ENCODE results near the gene OR6C70. TPM values are rescaled to one million over a fixed set of nuclear protein-coding genes. Genes with fewer than 3 reads are reported as not detected.
"Not testable (repeated sequence)": the region's sequence is repeated elsewhere in the genome, so short reads cannot be mapped to it uniquely, and the experiment has no call there.

Gene OR6C70
- total RNA-seq, 5 donors from 2014 or later (not counting 1 experiment from before 2014, with no cell fraction given): not detected

DNA sequence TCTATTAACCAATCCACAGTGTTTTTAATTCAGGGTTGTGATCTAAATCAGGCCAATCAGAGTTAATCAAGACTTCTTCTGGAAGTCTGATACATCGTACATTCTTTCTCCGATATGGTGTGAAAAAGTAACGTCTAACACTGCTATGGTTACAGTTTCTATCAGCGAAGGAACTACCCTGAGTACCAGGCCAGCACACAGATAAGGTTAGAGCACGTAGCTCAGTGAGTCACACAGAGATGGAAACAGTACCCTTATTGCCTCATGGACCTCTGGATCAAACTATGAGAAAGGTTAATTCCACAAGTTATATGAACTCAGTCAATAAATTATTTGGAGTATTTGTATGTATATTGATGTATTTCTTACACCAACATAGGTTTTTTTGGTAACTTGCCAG lies 25.6 kb upstream of the OR6C70 start:
- 94% methylated on average over 3 of the region's 5 CpGs for WGBS (ENCODE audit: insufficient coverage)
- POLR2A ChIA-PET: no interaction called here

DNA sequence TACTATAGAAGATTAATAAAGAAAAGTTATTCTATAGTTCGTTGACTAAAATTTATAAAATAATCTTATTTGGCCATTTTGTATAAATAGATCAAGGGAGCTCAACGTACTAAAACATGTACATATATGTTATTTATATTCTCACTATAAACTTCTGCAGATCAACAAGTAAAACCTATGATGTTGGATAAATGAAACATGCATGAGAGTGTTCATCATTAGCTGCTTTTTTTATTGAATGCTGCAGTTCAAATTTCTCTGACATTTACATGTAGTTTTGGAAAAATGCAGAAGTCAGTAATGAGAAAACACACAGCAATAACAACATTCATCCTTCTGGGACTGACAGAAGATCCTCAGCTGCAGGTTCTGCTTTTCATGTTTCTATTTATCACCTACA lies 22.1 kb upstream of the OR6C70 start, which contains the start of gene OR6C68:
Gene OR6C68, plus strand, starts transcription at position 301 of the 400 bp plus-strand sequence. Its CDS starts 0 bp downstream, at position 301.
- ATAC-seq (replicated peaks in 1 of 4) (no peak), DNase-seq (no peak)
- ChIA-PET POLR2A (no interaction called here), CTCF (no interaction called here)
- Histone ChIP-seq H3K4me1 (ENCODE audit: control insufficient read depth in 1 of 2, extremely low read depth in 1 of 2, insufficient read depth in 2 of 2, low read length in 2 of 2) (no peaks in the 10 kb centered on the region), H3K4me3 (ENCODE audit: control insufficient read depth in 1 of 2, extremely low read depth in 1 of 2, low read length in 1 of 2) (no peak within 1 kb of the TSS), H3K27ac (ENCODE audit: low read length) (no peak within 1 kb of the TSS), H3K9me3 (no peaks in the 10 kb centered on the region), H3K27me3 (replicated peaks in 1 of 2; ENCODE audit: control insufficient read depth in 2 of 2, extremely low read depth in 1 of 2, insufficient read depth in 2 of 2, low read length in 1 of 2) (peaks cover 0 to 4% of the 10 kb centered on the region in 2 experiments), H3K36me3 (ENCODE audit: control insufficient read depth in 2 of 2, extremely low read depth in 1 of 2, insufficient read depth in 1 of 2, low read length in 1 of 2) (no peaks in the 10 kb centered on the region)
- Mint-ChIP-seq H3K4me3 (no peak within 1 kb of the TSS), H3K27me3 (peaks cover 14 to 23% of the 10 kb centered on the region in 2 donors), H3K27ac (no peak within 1 kb of the TSS), H3K4me1 (no peaks in the 10 kb centered on the region), H3K9me3 (no peaks in the 10 kb centered on the region), H3K36me3 (no peaks in the 10 kb centered on the region)
- WGBS (ENCODE audit: insufficient coverage): no CpG with 5 or more reads among the region's 2 CpGs

More for the DNA sequence above, 25.6 kb upstream of the OR6C70 start:
- Mint-ChIP-seq H3K4me3 (no peak overlapping the region), H3K27ac (no peak overlapping the region), H3K9me3 (no peaks in the 10 kb centered on the region), H3K36me3 (no peaks in the 10 kb centered on the region), H3K4me1 (no peaks in the 10 kb centered on the region), H3K27me3 (peaks cover 14 to 27% of the 10 kb centered on the region in 2 donors)
- DNase-seq: no peak
- no peak for ATAC-seq (replicated peaks in 1 of 4)
- Histone ChIP-seq H3K4me3 (ENCODE audit: control insufficient read depth in 1 of 2, extremely low read depth in 1 of 2, low read length in 1 of 2) (no peak overlapping the region), H3K36me3 (ENCODE audit: control insufficient read depth in 2 of 2, extremely low read depth in 1 of 2, insufficient read depth in 1 of 2, low read length in 1 of 2) (no peaks in the 10 kb centered on the region), H3K9me3 (no peaks in the 10 kb centered on the region), H3K4me1 (ENCODE audit: control insufficient read depth in 1 of 2, extremely low read depth in 1 of 2, insufficient read depth in 2 of 2, low read length in 2 of 2) (no peaks in the 10 kb centered on the region), H3K27ac (ENCODE audit: low read length) (no peak overlapping the region), H3K27me3 (replicated peaks in 1 of 2; ENCODE audit: control insufficient read depth in 2 of 2, extremely low read depth in 1 of 2, insufficient read depth in 2 of 2, low read length in 1 of 2) (peaks cover 2 to 4% of the 10 kb centered on the region in 2 experiments)
- CTCF ChIA-PET: no interaction called here

DNA sequence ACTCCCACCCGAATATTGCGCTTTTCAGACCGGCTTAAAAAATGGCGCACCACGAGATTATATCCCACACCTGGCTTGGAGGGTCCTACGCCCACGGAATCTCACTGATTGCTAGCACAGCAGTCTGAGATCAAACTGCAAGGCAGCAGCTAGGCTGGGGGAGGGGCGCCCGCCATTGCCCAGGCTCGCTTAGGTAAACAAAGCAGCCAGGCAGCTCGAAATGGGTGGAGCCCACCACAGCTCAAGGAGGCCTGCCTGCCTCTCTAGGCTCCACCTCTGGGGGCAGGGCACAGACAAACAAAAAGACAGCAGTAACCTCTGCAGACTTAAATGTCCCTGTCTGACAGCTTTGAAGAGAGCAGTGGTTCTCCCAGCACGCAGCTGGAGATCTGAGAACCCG lies 14.3 kb upstream of the OR6C70 start:
- WGBS (ENCODE audit: insufficient coverage): no CpG with 5 or more reads among the region's 13 CpGs
- POLR2A ChIA-PET: interaction anchor here in 1 of 2 donors (0.7 kb wide), 1 partner anchor 12 kb away, joined by 6 read pairs; no protein-coding TSS in a partner anchor

DNA sequence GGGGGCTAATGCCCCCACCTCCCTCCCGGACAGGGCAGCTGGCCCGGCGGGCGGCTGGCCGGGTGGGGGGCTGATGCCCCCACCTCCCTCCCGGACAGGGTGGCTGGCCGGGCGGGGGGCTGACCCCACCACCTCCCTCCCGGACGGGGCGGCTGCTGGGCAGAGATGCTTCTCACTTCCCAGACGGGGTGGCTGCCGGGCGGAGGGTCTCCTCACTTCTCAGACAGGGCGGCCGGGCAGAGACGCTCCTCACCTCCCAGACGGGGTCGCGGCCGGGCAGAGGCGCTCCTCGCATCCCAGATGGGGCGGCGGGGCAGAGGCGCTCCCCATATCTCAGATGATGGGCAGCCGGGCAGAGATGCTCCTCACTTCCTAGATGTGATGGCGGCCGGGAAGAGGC lies 9.2 kb upstream of the OR6C70 start:
- CTCF ChIA-PET; H3K4me3 Mint-ChIP-seq; H3K36me3 Mint-ChIP-seq; ATAC-seq (replicated peaks in 1 of 4); POLR2A ChIA-PET; H3K9me3 ChIP-seq; H3K9me3 Mint-ChIP-seq; H3K27ac ChIP-seq (ENCODE audit: low read length); H3K27me3 ChIP-seq (replicated peaks in 1 of 2; ENCODE audit: control insufficient read depth in 2 of 2, extremely low read depth in 1 of 2, insufficient read depth in 2 of 2, low read length in 1 of 2); H3K4me1 ChIP-seq (ENCODE audit: control insufficient read depth in 1 of 2, extremely low read depth in 1 of 2, insufficient read depth in 2 of 2, low read length in 2 of 2); DNase-seq; H3K36me3 ChIP-seq (ENCODE audit: control insufficient read depth in 2 of 2, extremely low read depth in 1 of 2, insufficient read depth in 1 of 2, low read length in 1 of 2); H3K4me3 ChIP-seq (ENCODE audit: control insufficient read depth in 1 of 2, extremely low read depth in 1 of 2, low read length in 1 of 2); H3K27ac Mint-ChIP-seq; H3K4me1 Mint-ChIP-seq: not testable (repeated sequence)
- peaks cover 12 to 22% of the 10 kb centered on the region in 2 donors for H3K27me3 Mint-ChIP-seq
- WGBS (ENCODE audit: insufficient coverage): no CpG with 5 or more reads among the region's 29 CpGs

More for the DNA sequence above, 14.3 kb upstream of the OR6C70 start:
- H3K36me3 Mint-ChIP-seq; H3K4me3 ChIP-seq (ENCODE audit: control insufficient read depth in 1 of 2, extremely low read depth in 1 of 2, low read length in 1 of 2); H3K4me1 ChIP-seq (ENCODE audit: control insufficient read depth in 1 of 2, extremely low read depth in 1 of 2, insufficient read depth in 2 of 2, low read length in 2 of 2); ATAC-seq (replicated peaks in 1 of 4); H3K9me3 Mint-ChIP-seq; H3K36me3 ChIP-seq (ENCODE audit: control insufficient read depth in 2 of 2, extremely low read depth in 1 of 2, insufficient read depth in 1 of 2, low read length in 1 of 2); CTCF ChIA-PET; H3K27ac ChIP-seq (ENCODE audit: low read length); H3K9me3 ChIP-seq; H3K27me3 ChIP-seq (replicated peaks in 1 of 2; ENCODE audit: control insufficient read depth in 2 of 2, extremely low read depth in 1 of 2, insufficient read depth in 2 of 2, low read length in 1 of 2); H3K27ac Mint-ChIP-seq; DNase-seq; H3K4me3 Mint-ChIP-seq; H3K4me1 Mint-ChIP-seq: not testable (repeated sequence)
- H3K27me3 Mint-ChIP-seq: peaks cover 18 to 21% of the 10 kb centered on the region in 2 donors

DNA sequence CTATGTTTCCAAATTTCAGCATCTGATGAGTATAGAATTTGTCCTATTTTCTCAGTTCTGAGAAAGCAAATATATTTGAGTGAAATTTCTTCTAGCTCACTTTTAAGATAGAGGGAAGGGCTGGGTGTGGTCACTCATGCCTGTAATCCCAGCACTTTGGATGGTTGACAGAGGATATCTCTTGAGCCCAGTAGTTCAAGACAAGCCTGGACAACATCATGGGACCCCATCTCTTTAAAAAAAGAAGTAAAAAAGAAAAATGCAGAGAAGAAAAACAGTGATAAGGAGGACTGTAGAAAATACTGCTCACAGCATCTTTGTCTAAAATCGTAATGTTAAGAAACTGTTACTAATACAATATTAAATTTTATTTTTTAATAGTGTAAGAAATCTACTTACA lies 2.3 kb upstream of the OR6C70 start:
- CTCF ChIA-PET: no interaction called here
- Mint-ChIP-seq H3K4me1 (no peaks in the 10 kb centered on the region), H3K27me3 (peaks cover 10 to 21% of the 10 kb centered on the region in 2 donors), H3K4me3 (no peak overlapping the region), H3K27ac (no peak overlapping the region), H3K9me3 (no peaks in the 10 kb centered on the region), H3K36me3 (no peaks in the 10 kb centered on the region)
- ATAC-seq (replicated peaks in 1 of 4): no peak
- Histone ChIP-seq H3K36me3 (ENCODE audit: control insufficient read depth in 2 of 2, extremely low read depth in 1 of 2, insufficient read depth in 1 of 2, low read length in 1 of 2) (no peaks in the 10 kb centered on the region), H3K27ac (ENCODE audit: low read length) (no peak overlapping the region), H3K4me1 (ENCODE audit: control insufficient read depth in 1 of 2, extremely low read depth in 1 of 2, insufficient read depth in 2 of 2, low read length in 2 of 2) (no peaks in the 10 kb centered on the region), H3K4me3 (ENCODE audit: control insufficient read depth in 1 of 2, extremely low read depth in 1 of 2, low read length in 1 of 2) (no peak overlapping the region), H3K27me3 (replicated peaks in 1 of 2; ENCODE audit: control insufficient read depth in 2 of 2, extremely low read depth in 1 of 2, insufficient read depth in 2 of 2, low read length in 1 of 2) (no peaks in the 10 kb centered on the region), H3K9me3 (no peaks in the 10 kb centered on the region)
- no peak for DNase-seq
- POLR2A ChIA-PET: interaction anchor here in 1 of 2 donors (1.0 kb wide), 1 partner anchor 12 kb away, joined by 6 read pairs; no protein-coding TSS in a partner anchor
- no CpG with 5 or more reads among the region's 1 CpG for WGBS (ENCODE audit: insufficient coverage)

DNA sequence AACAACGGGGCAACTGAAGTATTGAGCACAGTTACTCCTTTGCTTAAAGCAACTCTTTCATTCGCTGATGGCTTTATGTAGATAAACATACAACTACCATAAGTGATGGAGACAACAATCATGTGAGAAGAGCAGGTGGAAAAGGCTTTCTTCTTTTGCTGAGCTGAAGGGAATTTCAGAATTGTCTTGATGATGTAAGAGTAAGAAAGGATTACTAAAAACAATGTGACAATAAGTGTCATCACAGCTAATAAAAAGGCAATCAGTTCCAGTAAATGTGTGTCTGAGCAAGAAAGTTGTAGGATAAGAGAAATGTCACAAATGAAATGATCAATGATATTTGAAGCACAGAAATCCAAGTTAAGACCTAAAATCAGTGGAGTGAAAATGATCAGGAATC lies 647 bp downstream of the OR6C70 start:
- H3K27me3 Mint-ChIP-seq: peaks cover 10 to 28% of the 10 kb centered on the region in 2 donors
- no peak overlapping the region for H3K27ac Mint-ChIP-seq
- H3K36me3 ChIP-seq (ENCODE audit: control insufficient read depth in 2 of 2, extremely low read depth in 1 of 2, insufficient read depth in 1 of 2, low read length in 1 of 2): no peaks in the 10 kb centered on the region
- no peaks in the 10 kb centered on the region for H3K9me3 Mint-ChIP-seq
- no peak overlapping the region for H3K4me3 ChIP-seq (ENCODE audit: control insufficient read depth in 1 of 2, extremely low read depth in 1 of 2, low read length in 1 of 2)
- CTCF ChIA-PET: no interaction called here
- no peaks in the 10 kb centered on the region for H3K27me3 ChIP-seq (replicated peaks in 1 of 2; ENCODE audit: control insufficient read depth in 2 of 2, extremely low read depth in 1 of 2, insufficient read depth in 2 of 2, low read length in 1 of 2)
- WGBS (ENCODE audit: insufficient coverage): no CpG with 5 or more reads among the region's 2 CpGs
- DNase-seq (no peak), ATAC-seq (replicated peaks in 1 of 4) (no peak)
- H3K4me1 Mint-ChIP-seq: no peaks in the 10 kb centered on the region
- H3K27ac ChIP-seq (ENCODE audit: low read length): no peak overlapping the region
- H3K4me3 Mint-ChIP-seq: no peak overlapping the region
- POLR2A ChIA-PET: no interaction called here
- H3K9me3 ChIP-seq: no peaks in the 10 kb centered on the region
- no peaks in the 10 kb centered on the region for H3K4me1 ChIP-seq (ENCODE audit: control insufficient read depth in 1 of 2, extremely low read depth in 1 of 2, insufficient read depth in 2 of 2, low read length in 2 of 2)
- H3K36me3 Mint-ChIP-seq: no peaks in the 10 kb centered on the region

DNA sequence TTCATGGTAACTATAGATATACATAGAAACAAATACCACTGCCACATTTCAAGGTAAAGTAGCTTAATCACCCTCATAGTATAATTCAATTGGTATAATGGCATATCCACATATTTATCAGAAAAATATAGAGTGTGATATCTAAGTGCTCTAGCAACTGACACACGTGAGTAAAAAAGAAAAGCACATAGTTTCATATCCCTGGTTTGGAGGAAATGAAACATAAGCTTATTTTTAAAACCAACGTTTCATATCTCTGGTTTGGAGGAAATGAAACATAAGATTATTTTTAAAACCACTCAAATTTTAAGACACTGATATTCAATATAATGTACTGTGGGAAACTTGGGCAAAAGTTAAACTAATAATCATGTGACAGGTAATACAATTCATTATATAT lies 2.1 kb downstream of the OR6C70 start:
- Mint-ChIP-seq H3K4me3 (no peak overlapping the region), H3K4me1 (no peaks in the 10 kb centered on the region), H3K9me3 (peaks cover 0 to 4% (median 0%) of the 10 kb centered on the region in 3 donors), H3K27me3 (peaks cover 10 to 32% of the 10 kb centered on the region in 2 donors), H3K27ac (no peak overlapping the region), H3K36me3 (no peaks in the 10 kb centered on the region)
- ATAC-seq (replicated peaks in 1 of 4): no peak
- Histone ChIP-seq H3K27ac (ENCODE audit: low read length) (no peak overlapping the region), H3K36me3 (ENCODE audit: control insufficient read depth in 2 of 2, extremely low read depth in 1 of 2, insufficient read depth in 1 of 2, low read length in 1 of 2) (no peaks in the 10 kb centered on the region), H3K4me1 (ENCODE audit: control insufficient read depth in 1 of 2, extremely low read depth in 1 of 2, insufficient read depth in 2 of 2, low read length in 2 of 2) (no peaks in the 10 kb centered on the region), H3K4me3 (ENCODE audit: control insufficient read depth in 1 of 2, extremely low read depth in 1 of 2, low read length in 1 of 2) (no peak overlapping the region), H3K27me3 (replicated peaks in 1 of 2; ENCODE audit: control insufficient read depth in 2 of 2, extremely low read depth in 1 of 2, insufficient read depth in 2 of 2, low read length in 1 of 2) (no peaks in the 10 kb centered on the region), H3K9me3 (no peaks in the 10 kb centered on the region)
- no peak for DNase-seq
- WGBS (ENCODE audit: insufficient coverage): no CpG with 5 or more reads among the region's 2 CpGs
- ChIA-PET CTCF (no interaction called here), POLR2A (no interaction called here)

Measured in T-cell (primary cell).